Placental pericyte (primary cell): ENCODE data around the gene PHYHD1. TPM values are rescaled to one million over a fixed set of nuclear protein-coding genes. Genes with fewer than 3 reads are reported as not detected.

Experiments used
- total RNA-seq: library from RNA; depleted of rRNA; stranded (reverse); fragments of >200 nt; gene quantifications from 2 replicates; pipeline ENCODE4 v1.2.3, GENCODE V29; 2012

Gene PHYHD1
- total RNA-seq, result 3.6 and 24.5 TPM in 2 replicates

GRCh38 chr9:128920381-128921058 is at the start of gene PHYHD1:
Gene PHYHD1, plus strand, starts transcription at chr9:128920982. Its CDS starts 1,342 bp downstream, at chr9:128922324.

DNA sequence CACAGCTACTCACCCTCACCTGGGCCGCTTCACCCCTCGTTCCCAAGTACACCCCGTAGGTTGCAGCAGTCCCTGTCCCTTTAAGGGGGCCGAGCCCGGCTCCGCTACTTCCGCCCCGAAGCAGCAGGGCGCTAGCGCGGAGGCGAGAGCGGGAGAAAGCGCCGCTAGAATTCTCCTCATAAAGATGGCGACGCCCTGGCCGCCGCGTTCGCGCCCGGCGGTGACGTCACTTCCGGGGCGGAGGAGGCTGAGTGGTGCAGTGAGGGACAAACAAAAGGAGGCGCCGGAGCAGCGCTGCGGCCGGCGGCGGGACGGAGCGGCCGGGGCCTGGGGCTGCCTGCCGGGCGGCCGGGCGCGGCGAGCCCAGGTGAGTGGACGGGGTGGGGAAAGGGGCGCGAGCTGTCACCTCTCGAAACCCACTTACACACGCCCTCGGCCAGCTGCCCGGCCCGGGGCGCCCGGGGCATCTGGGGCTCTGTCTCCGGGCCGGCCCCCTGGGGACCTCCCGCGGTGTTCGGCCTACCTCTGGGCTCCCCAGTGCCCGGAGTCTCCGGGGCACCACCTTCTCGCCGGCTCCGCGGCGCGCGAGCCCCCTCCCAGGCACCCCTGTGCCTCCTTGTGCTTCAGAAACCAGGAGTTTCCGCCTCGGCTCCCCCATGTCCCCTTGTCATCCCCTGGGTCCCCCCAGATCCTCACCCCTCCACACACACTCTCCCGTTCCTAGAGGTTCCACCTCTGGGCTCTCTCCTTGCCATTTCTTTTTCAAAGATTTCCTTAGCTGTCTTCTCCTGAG is 38.7 kb upstream of the PHYHD1 start, which contains the start of the genes KYAT1 and LRRC8A:
TSS of gene KYAT1 (minus strand) at position 67 of the 793 bp plus-strand sequence. CDS start 36,545 bp downstream, outside the sequence.
TSS of gene LRRC8A (plus strand) at position 250 of the 793 bp plus-strand sequence. CDS start 25,032 bp downstream, outside the sequence.

DNA sequence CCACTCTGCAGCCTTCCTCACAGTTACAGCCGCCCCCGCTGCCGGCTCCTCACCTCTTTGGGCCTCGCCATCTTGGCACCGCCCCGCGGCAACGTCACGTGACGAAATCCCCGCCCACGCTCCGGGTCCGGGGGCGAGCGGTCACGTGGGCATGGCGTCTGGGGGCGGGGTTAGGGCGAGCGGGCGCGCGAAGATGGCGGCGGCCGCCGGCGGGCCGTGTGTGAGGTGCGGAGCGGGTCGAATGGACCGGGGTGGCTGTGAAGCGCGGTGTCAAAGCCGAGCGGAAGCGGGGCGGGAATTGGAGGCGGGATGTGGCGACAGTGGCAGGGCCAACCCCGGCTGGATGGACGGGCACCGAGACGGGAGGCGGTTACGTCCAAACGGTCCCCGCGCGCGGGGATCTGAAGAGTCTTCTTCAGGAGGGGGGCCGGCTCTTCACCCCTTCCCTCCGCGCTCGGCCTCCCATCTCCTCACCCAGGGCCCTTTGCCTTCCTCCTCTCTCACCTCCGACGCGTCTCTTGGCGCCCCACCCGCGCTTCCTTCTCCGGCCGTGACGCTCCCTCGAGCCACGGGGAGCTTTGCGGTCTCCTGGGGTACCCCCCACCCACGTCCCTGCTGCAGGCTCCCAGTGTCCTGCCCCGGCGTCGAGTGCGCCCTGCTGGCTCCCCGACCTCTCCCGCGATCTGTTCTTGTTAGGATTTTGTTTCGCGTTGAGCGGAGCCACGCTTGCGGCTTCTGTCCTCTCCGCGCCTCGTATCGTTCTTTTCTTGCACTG is 26.9 kb downstream of the PHYHD1 start, which contains the start of the genes DOLK and NUP188:
TSS of gene DOLK (minus strand) at position 77 of the 775 bp plus-strand sequence. CDS start 300 bp downstream, outside the sequence.
TSS of gene NUP188 (plus strand) at position 173 of the 775 bp plus-strand sequence. CDS start at position 194, 21 bp downstream.

Other genes with a start within 250 kb of the PHYHD1 start
- gene SET, start 231.8 kb upstream of the PHYHD1 start, total RNA-seq, result 395 and 658 TPM in 2 replicates
- 3.1 and 3.7 TPM in 2 replicates for gene PKN3, start 218.5 kb upstream of the PHYHD1 start, total RNA-seq
- 67.0 and 73.5 TPM in 2 replicates for gene ZDHHC12, start 196.9 kb upstream of the PHYHD1 start, total RNA-seq
- 19.0 and 35.0 TPM in 2 replicates for gene ZER1, start 149.1 kb upstream of the PHYHD1 start, total RNA-seq
- gene TBC1D13, start 133.7 kb upstream of the PHYHD1 start, total RNA-seq, result 17.8 and 18.2 TPM in 2 replicates
- 7.7 and 35.5 TPM in 2 replicates for gene ENDOG, start 102.5 kb upstream of the PHYHD1 start, total RNA-seq
- gene SPOUT1, start 91.2 kb upstream of the PHYHD1 start, total RNA-seq, result 11.2 and 40.4 TPM in 2 replicates
- gene KYAT1, start 39.0 kb upstream of the PHYHD1 start, total RNA-seq, result 5.3 and 13.3 TPM in 2 replicates
- 70.5 and 117 TPM in 2 replicates for gene LRRC8A, start 38.8 kb upstream of the PHYHD1 start, total RNA-seq
- gene DOLK, start 26.6 kb downstream of the PHYHD1 start, total RNA-seq, result 33.7 and 40.4 TPM in 2 replicates
- 56.7 and 99.2 TPM in 2 replicates for gene NUP188, start 26.7 kb downstream of the PHYHD1 start, total RNA-seq
- 49.7 and 61.0 TPM in 2 replicates for gene SH3GLB2, start 107.3 kb downstream of the PHYHD1 start, total RNA-seq
- 24.1 and 30.9 TPM in 2 replicates for gene MIGA2, start 115.6 kb downstream of the PHYHD1 start, total RNA-seq
- gene DOLPP1, start 160.1 kb downstream of the PHYHD1 start, total RNA-seq, result 15.1 and 25.3 TPM in 2 replicates
- 46.7 and 57.1 TPM in 2 replicates for gene CRAT, start 189.8 kb downstream of the PHYHD1 start, total RNA-seq
- 73.5 and 142 TPM in 2 replicates for gene PTPA, start 190.4 kb downstream of the PHYHD1 start, total RNA-seq